ENCODE data around the gene ISM1. TPM values are rescaled to one million over a fixed set of nuclear protein-coding genes. Genes with fewer than 3 reads are reported as not detected.

ISM1 gene
- total RNA-seq, 2 donors from 2014 or later: 0.59 to 1.3 TPM

GRCh38 chr20:13251106-13251903 lies 30.2 kb downstream of the ISM1 start:
- no peak for DNase-seq (ENCODE audit: low spot score)
- Histone ChIP-seq H3K9me3 (no peaks in the 10 kb centered on the region), H3K4me3 (no peak overlapping the region), H3K27me3 (no peaks in the 10 kb centered on the region), H3K36me3 (no peaks in the 10 kb centered on the region), H3K27ac (no peak overlapping the region), H3K4me1 (no peaks in the 10 kb centered on the region)
- TF ChIP-seq CTCF (IDR thresholded peaks at IDR 0.05): no peak

DNA sequence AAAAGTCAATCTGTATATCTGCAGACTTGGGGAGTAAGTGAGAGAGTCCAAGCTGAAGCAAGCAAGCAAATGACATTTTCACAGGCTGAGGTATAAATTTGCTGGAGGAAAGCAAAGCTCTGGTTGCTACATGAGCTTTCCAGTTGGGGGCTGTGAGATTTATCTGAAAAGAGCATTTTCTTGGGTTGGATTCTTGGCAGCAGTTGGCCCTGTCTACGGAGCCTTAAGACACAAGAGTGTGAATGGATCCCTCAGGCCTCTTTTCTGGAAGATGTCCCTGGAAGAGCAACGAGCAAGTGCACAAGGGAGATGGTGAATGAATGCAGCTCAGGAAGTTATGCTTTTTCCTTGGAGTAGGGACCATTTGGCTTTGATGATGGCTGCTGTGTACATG lies 30.8 kb downstream of the ISM1 start:
- no peaks in the 10 kb centered on the region for H3K36me3 ChIP-seq
- DNase-seq (ENCODE audit: low spot score): no peak
- no peaks in the 10 kb centered on the region for H3K9me3 ChIP-seq
- no peaks in the 10 kb centered on the region for H3K4me1 ChIP-seq
- H3K27ac ChIP-seq: no peak overlapping the region
- no peak for TF ChIP-seq CTCF (IDR thresholded peaks at IDR 0.05)
- H3K4me3 ChIP-seq: no peak overlapping the region
- no peaks in the 10 kb centered on the region for H3K27me3 ChIP-seq

DNA sequence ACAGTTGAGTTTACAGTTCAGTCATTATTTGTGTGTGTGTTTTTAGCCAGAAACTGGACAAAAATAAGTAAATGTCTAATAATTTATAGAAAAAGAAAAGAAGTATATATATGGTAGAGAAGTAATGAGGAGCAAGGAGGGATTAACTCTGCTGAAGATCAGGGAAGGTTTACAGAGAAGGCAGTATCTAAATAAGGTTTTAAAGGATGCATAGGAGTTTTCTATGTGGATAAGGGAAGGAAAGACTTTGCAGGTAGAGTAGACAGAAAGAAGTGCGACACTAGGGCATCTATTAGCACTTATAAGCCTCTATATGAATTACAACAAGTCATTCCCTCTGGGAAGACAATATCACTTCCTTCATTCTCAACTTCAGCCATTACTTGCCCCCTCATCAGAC lies 34.3 kb downstream of the ISM1 start:
- H3K4me3 ChIP-seq: no peak overlapping the region
- DNase-seq (ENCODE audit: low spot score): no peak

GRCh38 chr20:13256606-13257005 lies 35.5 kb downstream of the ISM1 start:
- Histone ChIP-seq H3K4me3 (no peak overlapping the region), H3K27me3 (no peaks in the 10 kb centered on the region), H3K36me3 (no peaks in the 10 kb centered on the region), H3K9me3 (no peaks in the 10 kb centered on the region), H3K27ac (no peak overlapping the region), H3K4me1 (no peaks in the 10 kb centered on the region)
- TF ChIP-seq CTCF (IDR thresholded peaks at IDR 0.05): no peak
- DNase-seq (ENCODE audit: low spot score): no peak

More for the DNA sequence above, 34.3 kb downstream of the ISM1 start:
- no peak for TF ChIP-seq CTCF (IDR thresholded peaks at IDR 0.05)
- Histone ChIP-seq H3K36me3 (no peaks in the 10 kb centered on the region), H3K9me3 (no peaks in the 10 kb centered on the region), H3K27ac (no peak overlapping the region), H3K4me1 (no peaks in the 10 kb centered on the region), H3K27me3 (no peaks in the 10 kb centered on the region)

DNA sequence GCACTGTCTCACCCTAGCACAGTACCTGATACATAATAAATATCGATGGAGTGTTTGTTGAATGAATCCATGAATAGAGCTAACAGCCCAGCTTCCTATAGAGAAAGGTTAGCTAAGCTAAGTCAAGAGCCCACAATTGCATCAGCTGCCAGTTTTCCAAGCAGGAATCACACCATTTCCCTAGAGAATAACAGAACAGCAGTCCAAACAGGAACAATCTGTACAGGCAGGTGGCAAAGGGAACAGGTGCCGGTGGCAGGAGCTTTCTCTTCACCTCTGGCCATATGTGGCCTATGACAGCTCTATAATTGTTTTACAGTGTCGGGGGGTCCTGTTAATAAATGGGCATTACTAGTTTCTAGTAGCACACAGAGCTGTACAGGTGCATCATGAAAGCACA lies 38.8 kb downstream of the ISM1 start:
- Histone ChIP-seq H3K4me3 (no peak overlapping the region), H3K36me3 (no peaks in the 10 kb centered on the region), H3K9me3 (no peaks in the 10 kb centered on the region), H3K27me3 (no peaks in the 10 kb centered on the region), H3K4me1 (no peaks in the 10 kb centered on the region), H3K27ac (no peak overlapping the region)
- no peak for TF ChIP-seq CTCF (IDR thresholded peaks at IDR 0.05)
- no peak for DNase-seq (ENCODE audit: low spot score)

Measured in right atrium auricular region (tissue), 2 donors.